Measurements from ENCODE around the gene TOB1.

GRCh38 chr17:50853781-50854180 is 12.4 kb downstream of the TOB1 start:
- TF ChIP-seq CTCF (conservative IDR thresholded peaks at IDR 0.05) (no peak), EZH2 (IDR thresholded peaks at IDR 0.05; ENCODE audit: low read depth) (no peak)

Data from PC-9 (cell line).